Measurements from ENCODE around the gene B3GNT3.
A peak's percentile ranks its signal among the peaks of the same experiment; 100 is the strongest.

The B3GNT3 gene

GRCh38 chr19:17860993-17861360 is 66.0 kb downstream of the B3GNT3 start:
- no peak for DNase-seq (ENCODE audit: low spot score)
- no peak for TF ChIP-seq CTCF (IDR thresholded peaks at IDR 0.05; ENCODE audit: extremely low read depth, insufficient read depth, missing control alignments)
- in situ Hi-C loops (cut with MboI; ENCODE audit: low pct_unique_long_range_greater_than_20kb, low sequenced_read_pairs, unreplicated experiment): no loop called here

GRCh38 chr19:17861542-17862402 is 66.8 kb downstream of the B3GNT3 start:
- in situ Hi-C loops (cut with MboI; ENCODE audit: low pct_unique_long_range_greater_than_20kb, low sequenced_read_pairs, unreplicated experiment): no loop called here
- no peak for TF ChIP-seq CTCF (IDR thresholded peaks at IDR 0.05; ENCODE audit: extremely low read depth, insufficient read depth, missing control alignments)
- no peak for DNase-seq (ENCODE audit: low spot score)

- peak; percentile 31 for TF ChIP-seq CTCF (IDR thresholded peaks at IDR 0.05; ENCODE audit: extremely low read depth, insufficient read depth, missing control alignments)
- DNase-seq (ENCODE audit: low spot score): no peak
- in situ Hi-C loops (cut with MboI; ENCODE audit: low pct_unique_long_range_greater_than_20kb, low sequenced_read_pairs, unreplicated experiment): no loop called here
These were observed 68.0 kb downstream of the B3GNT3 start for GRCh38 chr19:17862711-17863519.
